A549 treated with ZK216348 at 1 μM for 4 hours (cell line): ENCODE results near the gene RPL18A. TPM values are rescaled to one million over a fixed set of nuclear protein-coding genes. Genes with fewer than 3 reads are reported as not detected.

Experiments
- total RNA-seq: library from RNA; stranded (reverse); fragments of 200-300 nt; extraction: Qiagen RNA extraction; gene quantifications from 5 replicates; pipeline ENCODE4 v1.2.3, GENCODE V29; 2022; ENCODE audit warnings: low read depth

RPL18A gene
- 1,660 to 2,448 TPM (median 2,120 TPM) in 5 replicates for total RNA-seq

GRCh38 chr19:17859533-17860330, at the start of gene RPL18A:
TSS of gene RPL18A (plus strand) at chr19:17859910. CDS start at chr19:17859957, 47 bp downstream.

GRCh38 chr19:17821190-17821589, 38.5 kb upstream of the RPL18A start, which contains the start of gene INSL3:
TSS of gene INSL3 (minus strand) at chr19:17821519. CDS start at chr19:17821506, 13 bp downstream.

GRCh38 chr19:17847538-17848366, 12.0 kb upstream of the RPL18A start, which contains the start of gene JAK3:
TSS of gene JAK3 (minus strand) at chr19:17847982. CDS start at chr19:17844417, 3,565 bp downstream.

GRCh38 chr19:17871878-17872250, 12.2 kb downstream of the RPL18A start, which contains the start of gene SLC5A5:
TSS of gene SLC5A5 (plus strand) at chr19:17871945. CDS start at chr19:17872320, 375 bp downstream.

Other genes starting within 250 kb of the RPL18A start
- gene UNC13A, start 171.6 kb upstream of the RPL18A start, total RNA-seq = 1.2 to 2.1 TPM (median 1.5 TPM) in 5 replicates
- 22.0 to 39.8 TPM (median 34.0 TPM) in 5 replicates for gene MAP1S, start 140.4 kb upstream of the RPL18A start, total RNA-seq
- 16.2 to 20.0 TPM (median 18.3 TPM) in 5 replicates for gene FCHO1, start 108.4 kb upstream of the RPL18A start, total RNA-seq
- 3.4 to 5.4 TPM (median 4.5 TPM) in 5 replicates for gene B3GNT3, start 64.8 kb upstream of the RPL18A start, total RNA-seq
- gene INSL3, start 38.4 kb upstream of the RPL18A start, total RNA-seq = 0.37 to 0.94 TPM (median 0.47 TPM) in 5 replicates
- gene JAK3, start 11.9 kb upstream of the RPL18A start, total RNA-seq = 0.27 to 0.43 TPM (median 0.32 TPM) in 5 replicates
- gene SLC5A5, start 12.0 kb downstream of the RPL18A start, total RNA-seq = 0.07 to 0.33 TPM (median 0.20 TPM) in 5 replicates
- 93.4 to 129 TPM (median 120 TPM) in 5 replicates for gene CCDC124, start 73.1 kb downstream of the RPL18A start, total RNA-seq
- gene KCNN1, start 107.2 kb downstream of the RPL18A start, total RNA-seq = 0.12 to 0.98 TPM (median 0.48 TPM) in 5 replicates
- 24.7 to 40.0 TPM (median 38.1 TPM) in 5 replicates for gene ARRDC2, start 148.3 kb downstream of the RPL18A start, total RNA-seq
- gene IL12RB1, start 227.0 kb downstream of the RPL18A start, total RNA-seq = not detected in 5 replicates
- 1.9 to 2.6 TPM (median 2.3 TPM) in 5 replicates for gene MAST3, start 237.9 kb downstream of the RPL18A start, total RNA-seq